Epidermal melanocyte (primary cell): ENCODE results near the gene EPAS1.

Experiments used
- DNase-seq: peaks from one replicate; pipeline ENCODE4 v3.0.0; 2011; ENCODE audit warnings: low spot score; ENCODE audit not compliant: insufficient read length

EPAS1 gene

GRCh38 chr2:46338674-46339073 is 41.5 kb downstream of the EPAS1 start:
- DNase-seq: no peak

GRCh38 chr2:46339200-46339599 is 42.0 kb downstream of the EPAS1 start:
- DNase-seq: no peak

- no peak for DNase-seq
Measured at GRCh38 chr2:46339676-46340459, 42.7 kb downstream of the EPAS1 start.

GRCh38 chr2:46340740-46341420 is 43.7 kb downstream of the EPAS1 start:
- DNase-seq: no peak

- no peak for DNase-seq
Measured at GRCh38 chr2:46342566-46343315, 45.5 kb downstream of the EPAS1 start.

- DNase-seq: no peak
Measured at GRCh38 chr2:46344706-46345105, 47.5 kb downstream of the EPAS1 start.

- DNase-seq: no peak
Measured at GRCh38 chr2:46345775-46346174, 48.6 kb downstream of the EPAS1 start.

GRCh38 chr2:46346719-46347118 is 49.5 kb downstream of the EPAS1 start:
- DNase-seq: no peak

GRCh38 chr2:46347648-46348280 is 50.6 kb downstream of the EPAS1 start:
- no peak for DNase-seq

- DNase-seq: no peak
Measured at GRCh38 chr2:46349115-46349547, 51.9 kb downstream of the EPAS1 start.

GRCh38 chr2:46350029-46350689 is 53.0 kb downstream of the EPAS1 start:
- DNase-seq: no peak

GRCh38 chr2:46351098-46351749 is 54.0 kb downstream of the EPAS1 start:
- DNase-seq: no peak

- no peak for DNase-seq
Measured at GRCh38 chr2:46351750-46352138, 54.5 kb downstream of the EPAS1 start.

- DNase-seq: no peak
Measured at GRCh38 chr2:46352621-46353020, 55.4 kb downstream of the EPAS1 start.

- DNase-seq: no peak
Measured at GRCh38 chr2:46353509-46353908, 56.3 kb downstream of the EPAS1 start.

GRCh38 chr2:46355756-46356155 is 58.5 kb downstream of the EPAS1 start:
- no peak for DNase-seq

GRCh38 chr2:46356991-46357390 is 59.8 kb downstream of the EPAS1 start:
- no peak for DNase-seq

- no peak for DNase-seq
Measured at GRCh38 chr2:46358713-46359112, 61.5 kb downstream of the EPAS1 start.

GRCh38 chr2:46360303-46360702 is 63.1 kb downstream of the EPAS1 start:
- DNase-seq: no peak

GRCh38 chr2:46361920-46362666 is 64.9 kb downstream of the EPAS1 start:
- no peak for DNase-seq
